Thymus (tissue), 2 donors: ENCODE measurements around the gene TNNT3. TPM values are rescaled to one million over a fixed set of nuclear protein-coding genes. Genes with fewer than 3 reads are reported as not detected.

Experiments used
- polyA plus RNA-seq: library from polyadenylated mRNA; stranded (reverse); fragments of 200-250 nt; gene quantifications from one replicate; pipeline ENCODE4 v1.2.3, GENCODE V29; 2013
- total RNA-seq: library from RNA; stranded (reverse); fragments of 120-200 nt; gene quantifications from one replicate; pipeline ENCODE4 v1.2.4, GENCODE V29; 2013
- donor health status: healthy.

The TNNT3 gene
- total and polyA plus RNA-seq, 2 donors: 15.8 to 44.9 TPM

Other genes with a start within 250 kb of the TNNT3 start
- not detected for gene KRTAP5-6, start 222.5 kb upstream of the TNNT3 start, total RNA-seq
- gene KRTAP5-6, start 222.5 kb upstream of the TNNT3 start, polyA plus RNA-seq: not detected
- gene IFITM10, start 169.1 kb upstream of the TNNT3 start, total RNA-seq: 0.14 TPM
- gene IFITM10, start 169.1 kb upstream of the TNNT3 start, polyA plus RNA-seq: 0.80 TPM
- 97.4 TPM for gene CTSD, start 155.8 kb upstream of the TNNT3 start, total RNA-seq
- 487 TPM for gene CTSD, start 155.8 kb upstream of the TNNT3 start, polyA plus RNA-seq
- gene SYT8, start 84.7 kb upstream of the TNNT3 start, total RNA-seq: 0.71 TPM
- 9.8 TPM for gene SYT8, start 84.7 kb upstream of the TNNT3 start, polyA plus RNA-seq
- 4.5 TPM for gene TNNI2, start 80.7 kb upstream of the TNNT3 start, total RNA-seq
- gene TNNI2, start 80.7 kb upstream of the TNNT3 start, polyA plus RNA-seq: 13.4 TPM
- gene LSP1, start 66.6 kb upstream of the TNNT3 start, total RNA-seq: 179 TPM
- 138 TPM for gene LSP1, start 66.6 kb upstream of the TNNT3 start, polyA plus RNA-seq
- gene PRR33, start 27.8 kb upstream of the TNNT3 start, total RNA-seq: not detected
- gene PRR33, start 27.8 kb upstream of the TNNT3 start, polyA plus RNA-seq: 0.18 TPM
- 62.8 TPM for gene MRPL23, start 27.6 kb downstream of the TNNT3 start, total RNA-seq
- 75.9 TPM for gene MRPL23, start 27.6 kb downstream of the TNNT3 start, polyA plus RNA-seq
- 413 TPM for gene H19, start 78.1 kb downstream of the TNNT3 start, total RNA-seq
- gene H19, start 78.1 kb downstream of the TNNT3 start, polyA plus RNA-seq: 102 TPM
- gene IGF2, start 219.7 kb downstream of the TNNT3 start, total RNA-seq: 38.2 TPM
- 7.2 TPM for gene IGF2, start 219.7 kb downstream of the TNNT3 start, polyA plus RNA-seq
- gene INS, start 241.5 kb downstream of the TNNT3 start, total RNA-seq: 0.42 TPM
- 2.4 TPM for gene INS, start 241.5 kb downstream of the TNNT3 start, polyA plus RNA-seq